NCI-H526 treated with DMSO at 0.1 percent for 48 hours (cell line): ENCODE data around the gene GHRL.
"Not testable (repeated sequence)": the region's sequence is repeated elsewhere in the genome, so short reads cannot be mapped to it uniquely, and the experiment has no call there.

Source experiments
- DNase-seq: peaks from one replicate; lab custom pipeline; 2025; lab: John Stamatoyannopoulos, UW

GHRL gene

DNA sequence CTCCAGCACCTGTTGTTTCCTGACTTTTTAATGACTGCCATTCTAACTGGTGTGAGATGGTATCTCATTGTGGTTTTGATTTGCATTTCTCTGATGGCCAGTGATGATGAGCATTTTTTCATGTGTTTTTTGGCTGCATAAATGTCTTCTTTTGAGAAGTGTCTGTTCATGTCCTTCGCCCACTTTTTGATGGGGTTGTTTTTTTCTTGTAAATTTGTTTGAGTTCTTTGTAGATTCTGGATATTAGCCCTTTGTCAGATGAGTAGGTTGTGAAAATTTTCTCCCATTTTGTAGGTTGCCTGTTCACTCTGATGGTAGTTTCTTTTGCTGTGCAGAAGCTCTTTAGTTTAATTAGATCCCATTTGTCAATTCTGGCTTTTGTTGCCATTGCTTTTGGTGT lies 5.3 kb upstream of the GHRL start:
- not testable (repeated sequence) for DNase-seq

DNA sequence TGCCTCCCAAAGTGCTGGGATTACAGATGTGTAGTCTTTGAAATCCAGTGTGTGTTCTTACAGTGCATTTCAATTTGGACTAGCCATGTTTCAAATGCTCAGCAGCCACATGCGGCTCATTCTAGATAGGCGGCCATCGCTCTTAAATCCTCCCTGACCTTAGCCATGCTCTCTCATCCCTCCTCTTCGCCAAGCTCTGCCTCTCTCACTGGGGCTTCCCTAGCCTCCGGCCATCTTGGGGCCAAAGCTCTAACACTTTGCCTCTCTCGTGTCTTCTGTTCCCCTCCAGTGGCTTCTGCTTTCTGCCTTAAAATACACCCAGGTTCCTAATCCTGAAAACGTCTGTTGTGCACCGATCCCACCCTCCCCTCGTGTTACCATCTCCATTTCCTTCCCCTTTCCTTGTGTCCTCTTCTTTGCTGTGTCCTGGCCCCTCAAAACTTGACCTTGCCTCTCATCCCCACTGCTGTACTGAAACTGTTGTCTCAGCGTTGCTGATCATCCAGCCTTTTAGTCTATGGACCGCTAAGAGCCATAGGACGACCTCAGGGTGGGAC lies 1.4 kb upstream of the GHRL start:
- no peak for DNase-seq

- no peak for DNase-seq
Observed at GRCh38 chr3:10291641-10292040, 1.1 kb downstream of the GHRL start.

DNA sequence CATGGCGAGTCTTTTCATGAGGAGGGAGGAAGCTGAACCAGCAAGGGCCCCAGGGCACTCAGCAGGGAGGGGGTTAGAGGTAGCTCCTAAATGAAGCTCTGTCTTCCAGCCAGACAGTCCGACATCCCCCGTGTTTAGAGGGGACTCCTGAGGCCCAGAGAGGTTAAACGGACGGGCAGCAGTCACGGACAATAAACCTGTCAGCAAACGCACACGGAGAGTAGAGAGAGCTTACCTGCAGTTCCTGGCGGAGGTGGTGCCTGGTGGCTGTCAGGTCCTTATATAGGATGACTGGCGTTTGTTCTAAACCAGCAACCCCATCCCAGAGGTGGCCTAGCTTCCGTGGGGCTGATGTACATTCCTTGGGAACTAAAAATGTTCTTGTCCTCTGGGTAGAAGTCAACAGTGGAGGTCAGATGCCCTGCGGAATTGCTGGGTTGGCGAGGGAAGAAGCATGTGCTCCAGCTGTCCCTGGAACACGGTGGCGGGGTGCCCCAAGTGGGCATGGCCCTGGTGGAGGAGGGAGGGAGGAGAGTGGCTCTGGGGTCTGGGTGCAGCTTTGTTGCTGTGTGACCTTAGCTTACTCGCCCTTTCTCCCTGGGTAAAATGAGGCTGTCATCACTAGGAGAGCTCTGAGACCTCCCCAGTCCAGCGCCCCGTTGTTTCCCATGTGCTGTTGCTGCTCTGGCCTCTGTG lies 2.1 kb downstream of the GHRL start:
- no peak for DNase-seq

GRCh38 chr3:10289787-10290355 lies 2.9 kb downstream of the GHRL start:
- no peak for DNase-seq

DNA sequence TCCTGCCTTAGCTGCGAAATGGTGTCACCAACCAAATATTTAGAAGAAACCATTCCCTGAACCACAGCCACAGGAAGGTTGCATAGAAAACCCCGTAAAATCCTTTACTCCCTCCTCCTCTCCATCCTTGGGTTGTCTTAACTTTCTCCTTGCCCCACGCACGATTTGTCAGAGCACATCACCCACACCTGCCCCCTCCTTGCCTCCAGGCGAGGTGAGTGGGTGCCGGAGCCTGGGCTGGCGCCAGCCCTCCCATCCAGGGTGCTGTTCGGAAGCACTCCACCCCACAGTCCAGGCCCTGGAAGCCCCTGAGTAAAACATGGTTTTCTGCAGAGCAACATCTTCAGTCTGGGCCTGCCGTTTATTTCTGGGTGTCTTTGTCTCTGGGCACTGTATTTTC lies 3.7 kb downstream of the GHRL start:
- DNase-seq = no peak

DNA sequence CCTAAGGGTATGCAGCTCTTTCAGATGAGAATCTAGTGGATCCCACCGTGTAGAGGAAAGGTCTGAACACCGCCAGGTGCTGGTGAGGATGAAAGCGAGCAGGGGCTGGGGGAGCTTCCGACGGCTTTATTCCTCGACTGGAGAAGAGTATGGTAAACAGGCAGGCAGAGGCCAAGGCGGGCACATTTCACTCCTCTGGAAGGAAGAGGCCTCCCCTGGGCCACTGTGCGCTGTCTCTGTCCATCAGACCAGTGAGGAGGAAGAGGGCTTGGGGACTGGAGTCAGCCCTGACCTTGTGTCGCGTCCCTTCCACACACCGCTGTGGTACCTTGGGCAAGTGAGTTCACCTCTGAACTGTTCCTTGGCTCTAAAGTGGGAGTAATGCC lies 4.2 kb downstream of the GHRL start:
- no peak for DNase-seq

DNA sequence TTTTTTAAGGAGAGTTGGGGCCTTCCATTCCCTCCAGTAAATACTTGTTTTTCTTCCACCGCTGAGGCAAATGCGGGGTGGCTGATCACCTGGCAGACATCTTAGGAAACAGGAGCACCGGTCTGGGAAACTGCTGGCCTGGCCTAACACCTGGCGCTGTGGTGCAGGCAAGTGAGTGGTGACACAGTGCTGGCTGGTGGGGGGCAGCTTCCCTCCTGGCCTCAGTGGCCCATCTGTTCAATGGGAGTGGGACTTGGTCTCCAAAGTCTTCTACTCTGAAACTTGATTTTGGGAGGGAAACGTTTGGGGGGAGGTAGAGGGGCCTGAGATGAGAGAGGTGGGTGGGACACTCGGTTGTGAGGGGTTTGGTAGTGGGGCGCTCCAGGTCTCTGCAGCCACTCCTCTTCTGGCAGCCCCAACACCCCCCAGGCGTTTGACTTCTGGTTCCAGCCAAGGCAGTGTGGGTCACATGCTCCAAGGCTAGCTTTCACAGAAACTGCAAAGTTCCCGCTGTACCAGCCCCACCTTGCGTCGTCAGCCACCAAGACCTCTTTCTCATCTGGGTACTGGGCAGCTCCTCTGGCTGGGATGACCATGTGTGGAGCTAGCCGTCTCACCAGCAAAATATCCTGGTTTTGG lies 4.7 kb downstream of the GHRL start:
- DNase-seq = no peak

GRCh38 chr3:10286596-10287295 lies 6.0 kb downstream of the GHRL start:
- peak; percentile 7 for DNase-seq

- no peak for DNase-seq
Observed at GRCh38 chr3:10286133-10286524, 6.6 kb downstream of the GHRL start.

- DNase-seq = no peak
Observed at GRCh38 chr3:10285272-10286132, 7.2 kb downstream of the GHRL start.

GRCh38 chr3:10284496-10284895 lies 8.3 kb downstream of the GHRL start:
- no peak for DNase-seq

- no peak for DNase-seq
Observed at GRCh38 chr3:10283638-10284037, 9.1 kb downstream of the GHRL start.

DNA sequence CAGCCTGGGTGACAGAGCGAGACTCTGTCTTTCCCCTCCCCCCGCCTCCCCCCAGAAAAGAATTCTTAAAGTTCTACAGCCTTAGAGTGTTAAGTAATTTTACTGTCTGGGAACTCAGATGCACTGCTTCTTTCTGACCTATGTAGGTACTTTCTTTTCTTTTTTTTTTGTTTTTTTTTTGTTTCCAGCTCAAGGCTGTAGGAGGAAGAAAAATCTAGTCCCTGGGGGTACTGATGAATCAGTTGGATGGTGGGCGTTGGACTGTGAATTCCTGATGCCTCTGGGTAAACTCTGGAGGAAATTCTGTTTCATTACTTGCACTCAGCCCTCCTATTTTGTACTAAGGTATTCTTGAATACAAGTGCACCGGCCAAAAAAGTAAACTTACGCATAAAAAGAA lies 10.8 kb downstream of the GHRL start:
- DNase-seq = no peak

- no peak for DNase-seq
Observed at GRCh38 chr3:10280571-10280970, 12.2 kb downstream of the GHRL start.

DNA sequence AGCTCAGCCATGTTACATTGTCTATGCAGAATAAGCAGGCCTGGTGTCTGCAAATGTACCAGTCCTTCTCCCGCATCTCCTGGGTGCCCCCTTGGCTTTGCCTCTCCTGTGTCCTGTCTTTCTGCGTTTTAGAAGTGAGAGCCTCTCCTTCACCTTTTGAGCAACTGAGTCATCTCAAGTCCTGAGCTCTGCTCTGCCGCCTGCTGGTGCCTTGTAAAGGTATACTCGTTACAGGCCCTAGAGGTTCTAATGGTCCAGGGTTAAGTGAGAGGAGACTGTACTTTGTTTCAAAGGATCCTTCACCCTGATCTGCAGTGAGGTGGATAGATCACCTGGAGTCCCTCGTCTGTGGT lies 12.6 kb downstream of the GHRL start:
- no peak for DNase-seq

DNA sequence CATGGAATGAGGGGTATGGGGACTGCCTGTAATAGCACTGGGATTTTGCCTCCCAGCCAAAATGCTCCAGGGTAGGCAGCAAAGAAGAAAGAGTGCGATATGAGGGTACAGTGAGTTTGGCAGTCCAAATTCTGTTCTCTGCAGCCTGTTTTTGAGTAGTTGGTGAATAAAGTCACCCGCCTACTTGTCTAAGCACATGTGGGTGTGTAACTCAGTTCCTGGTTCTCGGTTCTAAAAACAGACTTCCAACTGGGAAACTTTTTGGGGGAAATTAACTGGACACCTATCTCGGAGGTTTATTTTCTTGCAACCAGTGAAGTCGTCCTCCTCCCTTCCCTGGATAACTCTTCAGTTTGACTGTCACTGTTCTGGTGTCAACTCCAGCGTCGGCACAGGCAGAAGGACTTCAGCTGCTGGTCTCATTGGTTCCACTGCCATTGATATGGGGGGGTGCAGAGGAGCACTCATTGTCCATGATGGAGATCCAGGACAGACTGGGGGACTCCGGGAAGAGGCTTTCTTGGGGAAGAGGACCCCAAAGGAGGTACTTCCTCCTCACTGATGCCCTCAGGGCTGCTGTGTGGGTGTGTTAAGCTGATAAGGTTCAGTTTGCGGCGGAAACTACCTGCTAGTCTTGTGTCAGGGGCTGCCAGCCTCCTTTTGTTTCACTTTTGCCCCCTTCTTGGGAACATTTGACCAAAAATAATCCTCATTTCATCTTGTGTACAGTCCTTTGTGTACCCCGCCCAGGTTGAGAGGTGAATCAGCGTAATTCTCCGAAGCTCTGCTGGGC lies 13.2 kb downstream of the GHRL start:
- DNase-seq = no peak

- no peak for DNase-seq
Observed at GRCh38 chr3:10278501-10278900, 14.2 kb downstream of the GHRL start.

DNA sequence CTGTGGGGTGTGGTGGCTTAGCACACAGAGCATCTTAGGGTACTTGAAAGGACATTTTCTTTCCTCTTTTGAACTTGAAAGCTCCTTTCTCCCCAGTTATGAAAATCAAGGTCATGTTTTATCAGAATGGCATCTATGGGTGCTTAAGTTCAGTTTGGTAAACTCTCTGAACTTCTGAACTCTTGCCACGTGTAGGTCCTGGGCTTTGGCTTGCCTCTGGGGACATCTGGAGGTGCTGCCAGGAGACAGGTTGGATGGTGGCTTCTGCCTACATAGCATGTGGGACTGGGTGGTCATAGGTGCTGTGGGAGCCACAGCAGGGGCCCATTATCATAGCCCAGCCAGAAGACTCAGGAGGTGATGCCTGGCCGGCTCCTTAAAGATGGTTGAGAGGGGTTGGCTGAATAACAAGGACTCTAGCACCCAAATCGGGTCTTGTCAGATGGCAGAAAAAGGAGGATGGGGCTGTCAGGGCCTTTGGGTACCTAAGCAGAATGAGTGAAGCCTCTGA lies 15.6 kb downstream of the GHRL start:
- no peak for DNase-seq

- no peak for DNase-seq
Observed at GRCh38 chr3:10274601-10275000, 18.1 kb downstream of the GHRL start.
